Renal pelvis (tissue), 4 donors: ENCODE results near the gene SDK1. TPM values are rescaled to one million over a fixed set of nuclear protein-coding genes. Genes with fewer than 3 reads are reported as not detected.

ENCODE experiments used
- DNase-seq: peaks from one replicate; pipeline ENCODE4 v3.0.0-alpha.2; 2013
- polyA plus RNA-seq, 3 donors: library from polyadenylated mRNA; unstranded; fragments of 120-200 nt; gene quantifications; one replicate each; pipeline ENCODE4 v1.2.1, GENCODE V29; 2013; ENCODE audit not compliant: insufficient read length in 3 of 3

Gene SDK1
- polyA plus RNA-seq, 3 donors, result 7.5 to 8.9 (median 8.4) TPM

DNA sequence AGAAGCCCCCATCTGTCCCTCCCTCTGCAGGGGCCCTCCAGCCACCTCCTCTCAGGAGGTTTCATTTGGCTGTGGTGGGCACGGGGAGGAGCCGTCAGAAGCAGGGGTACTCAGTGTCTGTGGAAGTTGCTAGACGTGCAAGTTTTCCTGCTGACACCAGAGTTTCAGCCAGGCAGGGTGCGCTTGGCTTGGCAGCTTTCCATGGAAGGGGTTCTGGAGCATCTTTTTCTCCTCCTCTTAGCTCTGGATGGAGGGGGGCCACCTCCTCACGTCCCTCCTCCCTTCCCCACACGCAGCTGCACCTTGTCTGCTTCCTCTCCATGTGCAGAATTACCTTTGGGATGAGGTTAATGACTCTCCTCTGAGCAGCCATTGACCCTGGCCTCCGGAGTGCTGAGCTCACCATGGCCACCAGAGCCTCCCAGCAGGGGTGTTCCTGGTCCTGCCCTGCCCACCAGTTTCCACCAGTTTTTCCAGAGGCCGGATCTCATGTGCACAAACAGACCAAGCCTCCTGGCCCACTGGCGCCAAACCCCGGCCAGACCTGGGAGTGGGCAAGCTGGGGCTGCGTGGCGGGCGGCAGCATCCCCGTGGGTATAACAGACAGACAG is 801.3 kb downstream of the SDK1 start:
- DNase-seq, result no peak

DNA sequence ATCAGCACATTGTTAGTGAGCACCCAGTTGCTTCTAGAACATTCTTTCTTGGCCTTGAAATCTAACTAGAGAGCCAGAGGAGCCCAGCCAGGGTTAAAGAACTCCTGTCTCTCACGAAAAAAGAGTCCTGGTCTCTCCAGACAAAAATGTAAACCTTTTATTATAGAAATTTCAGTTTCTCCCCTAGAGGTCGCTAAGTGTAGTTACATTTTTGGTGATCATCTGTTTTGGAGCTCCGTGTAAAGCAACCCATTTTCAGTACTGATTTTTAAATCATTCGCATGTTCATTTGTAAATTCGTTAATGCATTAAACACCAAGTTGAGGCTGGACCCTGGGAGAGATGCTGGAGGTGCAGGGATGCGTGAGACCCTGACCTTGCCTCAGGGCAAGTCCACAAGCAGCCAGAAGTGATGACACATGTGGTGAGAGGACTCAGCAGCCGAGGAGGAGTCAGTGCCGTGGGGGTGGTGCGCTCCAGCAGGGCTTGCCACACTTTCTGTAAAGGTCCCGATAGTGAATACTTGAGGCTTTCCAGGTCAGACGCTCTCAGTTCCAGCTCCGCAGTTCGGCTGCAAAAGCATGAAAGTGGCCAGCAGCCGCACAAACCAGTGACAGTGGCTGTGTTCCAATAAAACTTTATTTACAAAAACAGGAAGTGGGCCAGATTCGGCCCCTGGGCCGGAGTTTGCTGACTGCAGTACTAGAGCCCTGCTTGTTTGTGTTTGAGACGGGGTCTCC is 802.5 kb downstream of the SDK1 start:
- DNase-seq, result no peak

DNA sequence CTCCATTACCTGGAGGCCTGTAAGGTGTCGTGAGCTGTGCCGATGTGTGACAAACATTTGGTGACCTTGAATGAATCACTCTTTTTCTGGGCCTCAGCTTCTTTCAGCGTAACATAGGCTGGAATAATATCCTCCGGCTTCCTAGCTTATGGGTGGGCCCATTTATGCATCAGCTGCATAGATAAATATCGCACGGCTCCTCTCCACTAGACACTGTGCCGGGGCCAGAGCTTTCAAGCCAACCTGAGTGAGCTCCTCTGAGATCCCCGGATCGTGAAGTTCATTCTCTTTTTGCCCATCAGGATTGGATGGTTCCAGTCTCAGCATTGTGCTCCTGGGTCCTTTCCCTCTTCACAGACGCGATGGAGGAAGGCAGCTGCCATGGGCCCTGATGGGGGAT is 806.8 kb downstream of the SDK1 start:
- no peak for DNase-seq

DNA sequence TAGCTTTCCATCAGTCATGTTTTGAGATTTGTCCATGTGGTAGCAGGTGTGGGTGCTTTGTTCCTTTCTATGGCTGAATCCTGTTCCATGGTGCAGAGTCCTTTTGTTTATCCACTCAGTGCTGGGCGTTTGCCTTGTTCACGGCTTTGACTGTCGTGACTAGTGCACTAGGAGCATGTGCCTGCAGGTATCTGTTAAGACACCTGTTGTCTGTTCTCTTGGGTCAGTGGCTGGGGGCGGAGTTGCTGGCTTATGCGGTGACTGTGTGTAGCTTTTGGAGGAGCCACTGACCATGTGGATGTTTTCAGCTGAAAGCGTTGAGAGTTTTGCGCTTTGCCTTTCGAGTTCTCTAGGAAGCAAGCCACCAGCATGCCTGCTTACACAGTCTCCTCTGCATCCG is 807.9 kb downstream of the SDK1 start:
- DNase-seq, result no peak

DNA sequence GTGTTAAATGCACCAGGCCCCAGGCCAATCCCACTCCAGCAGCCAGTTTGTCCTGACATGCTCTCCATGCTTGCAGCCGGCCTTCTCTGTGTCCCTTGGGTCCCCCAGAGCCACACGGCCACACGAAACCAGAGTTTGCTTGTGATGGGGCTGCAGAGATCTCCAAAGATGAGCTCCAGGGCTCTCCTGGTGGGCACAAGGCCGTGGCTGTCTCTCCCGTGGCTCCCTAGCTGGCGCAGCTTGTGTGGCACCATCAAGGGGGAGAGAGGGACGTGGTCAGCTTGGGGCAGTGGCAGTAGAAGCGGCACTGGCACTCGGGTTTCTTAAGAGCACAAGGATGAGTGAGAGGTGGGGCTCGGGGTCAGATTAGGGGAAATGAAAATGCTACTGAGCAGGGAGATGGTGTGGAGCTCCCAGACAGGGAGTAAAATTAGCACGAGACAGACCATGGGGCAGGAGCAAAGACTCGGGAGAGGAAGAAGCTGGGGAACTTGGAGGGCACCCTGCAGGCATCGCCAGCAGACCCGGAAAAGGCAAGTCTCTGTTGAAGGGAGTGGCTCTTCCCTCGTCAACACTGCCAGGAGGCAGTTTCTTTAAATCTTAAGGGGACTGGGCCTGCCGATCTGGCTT is 808.5 kb downstream of the SDK1 start:
- DNase-seq, result no peak

DNA sequence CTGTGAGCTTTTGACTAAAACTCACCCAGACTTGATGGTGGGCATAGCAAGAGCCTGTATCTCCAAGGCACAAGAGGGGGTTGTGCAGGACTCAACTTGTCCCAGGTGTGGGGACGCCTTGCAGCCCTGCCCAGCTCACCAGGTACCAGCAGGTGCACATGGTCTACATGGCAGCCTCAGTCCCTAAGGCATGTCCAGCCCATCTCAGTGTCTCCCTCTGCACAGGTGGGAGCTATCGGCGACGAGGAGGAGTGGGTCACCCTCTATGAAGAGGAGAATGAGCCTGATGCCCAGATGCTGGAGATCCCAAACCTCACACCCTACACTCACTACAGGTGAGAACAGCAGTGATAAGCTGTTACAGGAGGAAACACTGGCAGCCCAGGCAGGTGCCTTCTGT is 809.4 kb downstream of the SDK1 start:
- no peak for DNase-seq

DNA sequence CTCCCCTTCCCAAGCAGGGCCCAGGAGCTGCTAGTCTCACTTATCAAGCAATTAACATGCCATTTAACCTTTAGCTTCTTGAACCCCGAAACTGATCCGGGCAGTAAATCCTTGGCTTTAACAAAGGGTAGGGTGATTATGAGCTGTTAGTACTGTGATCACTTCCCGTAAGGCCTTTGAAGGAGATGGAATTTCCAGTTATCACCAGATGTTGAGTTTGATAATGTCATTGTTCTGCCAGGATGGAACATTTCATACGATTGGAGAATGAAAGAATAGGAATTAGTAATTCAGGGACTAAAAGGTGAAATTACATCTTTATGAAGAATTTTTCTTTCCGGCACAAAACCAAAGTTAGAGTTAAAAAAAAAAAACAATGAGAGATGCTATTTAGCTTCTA is 810.1 kb downstream of the SDK1 start:
- DNase-seq, result no peak

DNA sequence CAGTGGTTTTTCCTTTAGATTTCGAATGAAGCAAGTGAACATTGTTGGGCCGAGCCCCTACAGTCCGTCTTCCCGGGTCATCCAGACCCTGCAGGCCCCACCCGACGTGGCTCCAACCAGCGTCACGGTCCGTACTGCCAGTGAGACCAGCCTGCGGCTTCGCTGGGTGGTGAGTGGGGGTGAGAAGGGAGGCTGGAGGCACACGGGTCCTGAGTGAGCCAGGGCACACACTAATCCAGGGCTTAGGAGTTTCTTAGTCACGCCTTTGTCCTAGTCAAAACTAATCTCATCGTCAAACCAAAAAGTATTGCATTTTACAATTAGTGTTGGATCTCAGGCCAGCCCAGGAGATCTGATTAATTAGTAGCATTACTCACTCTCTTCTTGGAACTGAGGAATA is 812.2 kb downstream of the SDK1 start:
- DNase-seq, result no peak

DNA sequence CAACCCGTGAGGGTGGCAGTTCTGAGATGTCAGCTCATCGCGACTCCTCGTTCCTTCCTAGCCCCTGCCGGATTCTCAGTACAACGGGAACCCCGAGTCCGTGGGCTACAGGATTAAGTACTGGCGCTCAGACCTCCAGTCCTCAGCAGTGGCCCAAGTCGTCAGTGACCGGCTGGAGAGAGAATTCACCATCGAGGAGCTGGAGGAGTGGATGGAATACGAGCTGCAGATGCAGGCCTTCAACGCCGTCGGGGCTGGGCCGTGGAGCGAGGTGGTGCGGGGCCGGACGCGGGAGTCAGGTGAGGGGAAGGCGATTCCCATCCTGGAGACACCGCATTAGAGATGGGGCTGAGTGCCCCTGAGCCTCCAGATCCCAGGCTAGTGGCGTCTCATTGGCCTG is 812.9 kb downstream of the SDK1 start:
- DNase-seq, result no peak

DNA sequence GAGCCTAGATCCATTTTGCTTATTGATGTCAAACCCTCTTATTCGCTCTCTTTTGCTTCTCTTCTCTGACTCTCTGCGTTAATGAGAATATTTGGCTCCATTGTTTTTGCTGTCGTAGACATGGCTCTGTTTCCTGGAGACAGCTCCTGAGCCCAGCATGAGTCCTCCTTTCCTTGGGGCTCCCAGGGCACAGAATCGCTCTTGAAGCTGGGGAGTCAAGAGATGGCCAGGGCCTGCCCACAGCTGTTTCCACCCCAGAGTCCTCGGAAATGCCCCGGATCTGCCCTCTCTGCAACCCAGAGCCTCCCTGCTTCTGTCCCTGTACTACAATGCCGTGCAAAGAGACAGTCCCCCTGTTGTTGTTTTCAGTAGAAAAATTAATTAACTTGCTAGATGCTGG is 814.4 kb downstream of the SDK1 start:
- no peak for DNase-seq

DNA sequence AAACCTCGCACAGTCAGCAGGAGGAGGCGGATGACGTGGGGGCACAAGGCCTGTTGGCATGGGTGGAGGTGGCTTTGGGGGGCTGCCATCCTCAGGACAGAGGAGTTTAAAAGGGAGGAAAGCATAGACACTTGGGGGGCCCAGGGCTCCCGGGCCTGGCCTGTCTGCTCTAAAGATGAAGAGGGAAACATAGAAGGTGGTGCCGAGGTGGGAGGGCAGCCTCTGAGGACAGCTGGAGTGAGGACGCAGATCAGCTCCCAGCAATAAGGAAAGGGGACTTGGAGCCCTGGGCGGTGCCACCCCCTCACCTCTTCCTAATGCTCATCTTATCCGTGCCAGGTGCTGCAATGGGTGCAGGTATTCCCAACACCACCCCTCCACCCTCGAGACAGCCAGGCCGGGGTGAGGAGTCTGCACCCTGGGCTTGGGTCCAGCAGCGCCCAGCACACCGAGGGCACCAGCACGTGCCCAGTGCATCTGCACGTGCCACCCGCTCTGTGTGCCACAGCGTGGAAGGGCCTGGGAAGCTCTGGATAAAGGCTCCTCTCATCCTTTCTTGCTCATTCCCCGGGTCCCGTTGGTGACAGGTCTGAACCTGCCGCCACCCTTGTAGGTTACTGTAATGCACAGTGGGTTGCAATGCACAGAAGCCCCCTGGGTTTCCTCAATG is 815.0 kb downstream of the SDK1 start:
- no peak for DNase-seq

DNA sequence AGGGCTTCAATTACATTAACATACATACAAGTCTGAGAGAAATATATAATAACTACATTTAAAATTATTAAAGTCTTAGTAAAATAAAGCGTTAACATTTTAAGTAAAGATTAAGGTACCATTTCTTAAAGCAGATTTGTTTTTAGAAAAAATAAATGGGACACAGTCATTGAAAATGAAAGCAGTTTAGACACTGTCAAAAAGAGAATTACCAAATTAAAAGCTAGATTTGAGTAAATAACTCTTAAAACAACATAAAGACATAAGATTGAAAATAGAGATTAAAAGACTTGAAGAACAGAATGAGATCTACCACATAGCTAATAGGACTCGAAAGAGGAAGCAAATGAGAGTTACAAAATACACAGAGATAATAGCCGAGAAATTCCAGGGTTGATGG is 818.8 kb downstream of the SDK1 start:
- DNase-seq, result no peak

DNA sequence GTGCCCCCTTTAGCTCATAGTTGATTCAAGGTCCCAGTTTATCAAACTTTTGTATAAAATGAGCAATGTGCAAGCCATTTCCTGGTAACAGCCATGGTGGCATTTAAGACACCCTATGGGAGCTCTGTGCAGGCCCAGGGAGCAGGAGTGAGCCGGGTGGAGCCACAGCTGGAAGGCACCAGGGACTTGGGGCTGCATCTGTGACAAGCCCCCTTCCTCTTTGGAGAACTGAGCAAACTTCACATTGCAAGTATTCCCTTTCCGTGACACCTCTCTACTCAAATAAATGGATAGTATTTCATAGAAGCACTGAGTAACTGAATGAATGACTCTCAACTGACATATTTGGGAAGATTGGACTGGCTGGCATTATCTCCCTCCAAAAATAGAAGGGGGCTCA is 822.3 kb downstream of the SDK1 start:
- no peak for DNase-seq

DNA sequence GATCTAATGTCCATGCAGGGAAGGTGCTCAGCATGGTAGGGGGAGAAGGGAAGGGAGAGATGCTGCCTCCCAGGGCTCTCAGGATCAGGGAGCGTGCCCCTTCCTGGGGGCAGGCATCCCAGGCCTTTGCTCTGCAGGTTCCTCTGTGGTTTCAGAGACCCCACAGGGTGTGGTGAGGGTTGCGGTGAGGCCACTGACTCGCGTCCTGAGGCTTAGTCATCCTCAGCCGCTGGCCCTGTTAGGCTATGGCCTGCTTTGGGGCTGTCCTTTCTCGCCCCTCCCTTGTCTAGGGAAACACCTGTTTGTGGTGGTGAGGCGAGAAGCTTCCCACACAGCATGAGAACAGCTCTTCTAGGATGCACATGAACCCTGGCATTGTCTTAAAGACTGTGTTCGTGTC is 822.8 kb downstream of the SDK1 start:
- DNase-seq, result no peak

DNA sequence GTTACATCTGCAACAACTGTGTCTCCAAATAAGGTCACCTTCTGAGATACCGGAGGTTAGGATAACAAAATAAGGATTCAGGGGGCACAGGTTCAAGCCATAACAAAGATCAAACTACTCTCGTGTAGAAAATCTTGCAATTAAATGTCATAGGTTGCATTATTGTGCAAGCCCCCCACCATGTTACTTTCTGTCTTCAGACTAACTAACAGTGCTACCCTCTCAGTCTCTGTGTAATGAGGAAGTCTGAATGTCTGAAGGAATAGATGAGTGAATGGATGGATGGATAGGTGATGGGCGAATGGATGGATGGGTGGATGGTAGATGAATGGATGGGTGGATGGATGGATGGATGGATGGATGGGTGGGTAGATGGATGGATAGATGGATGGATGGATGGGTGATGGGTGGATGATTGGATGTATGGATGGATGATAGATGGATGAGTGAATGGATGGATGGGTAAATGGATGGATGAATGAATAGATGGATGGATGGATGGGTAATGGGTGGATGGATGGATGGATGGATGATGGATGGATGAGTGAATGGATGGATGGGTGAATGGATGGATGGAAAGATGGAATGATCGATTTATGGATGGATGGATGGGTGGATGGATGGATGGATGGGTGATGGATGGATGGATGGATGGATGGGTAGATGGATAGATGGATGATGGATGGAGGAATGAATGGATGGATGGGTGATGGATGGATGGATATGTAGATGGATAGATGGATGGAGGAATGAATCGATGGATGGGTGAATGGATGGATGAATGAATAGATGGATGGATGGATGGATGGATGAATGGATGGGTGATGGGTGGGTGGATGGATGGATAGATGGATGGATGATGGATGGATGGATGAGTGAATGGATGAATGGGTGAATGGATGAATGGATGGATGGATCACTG is 823.8 kb downstream of the SDK1 start:
- no peak for DNase-seq

DNA sequence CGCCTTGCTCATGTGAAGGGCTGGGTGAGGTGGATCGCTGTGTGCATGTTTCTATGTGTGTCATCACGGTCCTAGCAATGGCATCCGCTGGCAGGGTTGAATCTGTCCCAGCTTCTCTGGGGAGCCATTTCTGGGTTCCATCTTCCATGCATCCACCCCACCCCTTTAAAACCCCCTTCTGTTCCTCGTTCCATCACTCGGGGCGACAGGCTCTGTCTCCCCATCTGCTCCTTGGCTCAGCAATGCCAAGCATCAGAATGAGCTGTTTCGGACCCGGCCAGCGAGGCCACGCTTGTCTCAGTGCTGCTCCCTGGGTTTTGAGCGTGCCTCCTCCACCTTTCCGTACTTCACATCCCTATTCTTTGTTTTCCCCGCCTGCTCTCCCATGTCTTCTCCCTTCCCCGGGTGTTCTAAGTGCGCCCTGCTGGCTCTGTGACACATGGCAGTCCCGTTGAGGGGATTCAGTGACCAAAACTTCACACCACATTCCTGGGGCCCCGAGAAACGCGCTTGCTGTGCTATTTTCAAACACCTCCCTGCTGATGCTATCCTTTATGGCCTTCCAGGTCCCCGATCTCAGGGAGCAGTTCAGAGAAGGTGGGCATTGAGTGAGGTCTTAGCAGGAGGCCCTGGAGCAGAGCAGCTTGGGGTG is 827.0 kb downstream of the SDK1 start:
- DNase-seq, result no peak

DNA sequence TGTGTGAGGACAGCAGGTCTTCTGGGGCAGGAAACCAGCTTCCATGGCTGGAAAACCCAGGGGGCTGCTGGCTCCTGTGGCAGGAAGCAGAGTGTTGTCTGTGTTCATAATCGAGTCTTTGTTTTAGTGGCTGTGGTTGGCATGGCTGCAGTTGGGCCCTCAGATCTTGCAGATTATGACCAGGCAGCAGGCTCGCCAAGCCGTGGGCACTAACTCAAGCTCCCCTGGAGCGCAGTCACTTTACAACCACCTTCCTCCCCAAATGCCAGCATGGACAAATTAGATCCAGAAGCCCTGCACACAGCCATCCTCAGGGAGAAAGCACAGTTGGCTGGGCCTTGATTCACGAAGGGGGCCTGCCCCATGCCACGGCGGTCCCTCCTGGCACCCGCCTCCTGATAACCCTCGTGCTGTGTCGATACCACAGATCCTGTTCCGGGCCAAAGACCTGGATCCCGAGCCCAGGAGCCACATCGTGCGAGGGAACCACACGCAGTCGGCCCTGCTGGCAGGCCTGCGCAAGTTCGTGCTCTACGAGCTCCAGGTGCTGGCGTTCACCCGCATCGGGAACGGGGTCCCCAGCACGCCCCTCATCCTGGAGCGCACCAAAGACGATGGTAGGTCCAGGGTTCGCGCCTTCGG is 828.5 kb downstream of the SDK1 start:
- DNase-seq, result no peak

DNA sequence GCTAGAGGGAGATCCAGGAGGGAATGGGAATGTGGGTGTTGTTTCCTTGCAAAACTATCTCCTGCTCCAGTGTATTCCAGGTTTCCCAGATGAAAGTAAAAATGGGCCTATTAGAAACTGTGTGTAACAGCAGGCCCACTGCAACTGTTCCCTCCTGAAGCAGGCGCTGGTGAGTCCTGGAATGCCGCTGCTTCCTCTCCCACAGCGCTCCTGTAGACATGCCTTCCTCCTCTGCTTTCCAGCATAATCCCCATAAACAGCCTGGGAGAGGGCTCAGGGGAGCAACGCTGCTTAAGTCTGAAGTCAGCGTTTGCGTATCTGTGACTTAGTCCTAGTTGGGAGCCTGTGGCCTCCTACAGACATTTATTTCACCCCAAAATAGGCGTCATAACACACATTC is 830.0 kb downstream of the SDK1 start:
- no peak for DNase-seq

DNA sequence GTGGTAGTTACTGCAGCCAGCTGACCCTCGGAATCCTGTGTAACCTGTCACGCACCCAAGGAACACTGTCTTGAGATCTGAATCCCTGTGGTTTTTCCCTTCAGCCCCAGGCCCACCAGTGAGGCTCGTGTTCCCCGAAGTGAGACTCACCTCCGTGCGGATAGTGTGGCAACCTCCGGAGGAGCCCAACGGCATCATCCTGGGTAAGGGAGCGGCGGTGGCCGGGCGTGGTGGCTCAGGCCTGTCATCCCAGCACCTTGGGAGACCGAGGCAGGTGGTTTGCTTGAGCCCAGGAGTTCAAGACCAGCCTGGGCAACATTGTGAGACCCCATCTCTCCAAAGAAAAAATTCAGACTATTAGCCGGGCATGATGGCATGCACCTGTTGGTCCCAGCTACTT is 831.2 kb downstream of the SDK1 start:
- DNase-seq, result no peak

DNA sequence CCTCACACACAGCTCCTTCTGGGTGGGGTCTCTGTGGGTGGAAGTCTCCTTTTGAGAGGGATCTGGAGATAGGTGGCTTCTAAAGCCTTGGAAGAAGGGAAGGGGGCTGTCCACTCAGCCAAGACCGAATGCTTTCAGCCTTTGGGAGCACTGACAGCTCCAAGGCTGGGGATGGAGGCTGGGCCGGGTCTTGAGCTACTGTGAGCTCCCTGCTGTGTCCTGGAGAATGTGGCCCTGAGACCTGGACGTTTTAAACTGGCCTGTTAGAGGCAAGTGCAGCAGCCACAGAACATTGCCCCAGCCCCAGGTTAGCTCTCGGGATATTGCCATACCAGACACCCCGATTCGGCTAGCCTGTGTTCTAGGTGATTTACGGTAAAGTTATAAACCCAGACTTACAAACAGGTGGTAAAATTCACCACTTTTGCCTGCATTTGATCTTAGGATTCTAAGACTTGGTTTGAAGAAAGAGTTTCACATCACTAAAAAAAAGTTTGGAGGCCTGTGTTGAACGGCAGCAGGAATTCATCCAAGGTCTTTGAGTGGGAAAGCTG is 832.5 kb downstream of the SDK1 start:
- DNase-seq, result no peak

DNA sequence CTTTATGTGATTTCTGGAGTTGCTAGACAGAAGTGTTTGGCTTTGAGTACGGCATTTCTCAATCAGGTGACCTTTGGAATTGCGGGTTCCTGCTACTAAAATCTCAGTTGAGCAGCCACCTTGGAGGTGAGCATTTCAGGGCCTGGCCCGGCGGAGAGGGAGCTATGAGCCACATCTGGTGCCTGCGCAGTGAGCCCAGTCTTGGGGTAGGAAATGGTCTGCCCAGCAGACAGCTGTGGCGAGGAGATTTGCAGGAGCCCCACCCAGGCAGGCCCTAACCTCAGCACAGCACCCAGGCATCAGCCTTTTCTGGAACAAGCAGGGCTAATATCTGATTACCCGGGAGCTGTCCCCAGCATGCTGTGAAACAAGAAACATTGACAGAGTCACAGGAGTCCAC is 833.2 kb downstream of the SDK1 start:
- no peak for DNase-seq
